PC-3 (cell line): Measurements from ENCODE around the gene TLNRD1. TPM values are rescaled to one million over a fixed set of nuclear protein-coding genes. Genes with fewer than 3 reads are reported as not detected.

Experiments
- ATAC-seq: fragments of 200-7000 bp; cut with Tn5 transposase; 2 replicates; pipeline ENCODE4 v1.9.1; 2020; ENCODE audit warnings: mild to moderate bottlenecking, moderate library complexity
- BruUV-seq: library from RNA; stranded (reverse); fragments of 400-500 nt; replicated peaks from 2 replicates; lab custom pipeline; 2021; lab: Mats Ljungman, UMichigan
- CTCF ChIA-PET: fragments of 300-600 bp; sonication (Branson Sonifier 250); formaldehyde crosslinking; loops from one replicate; lab custom pipeline; 2022; ENCODE audit warnings: antibody characterized with exemption; lab: Charles Lee
- POLR2A ChIA-PET: fragments of 300-600 bp; sonication (Branson Sonifier 250); formaldehyde crosslinking; loops from one replicate; lab custom pipeline; 2022; ENCODE audit warnings: antibody characterized with exemption; ENCODE audit not compliant: unreplicated experiment; lab: Charles Lee
- DNase-seq: peaks from one replicate; pipeline ENCODE4 v3.0.0-alpha.2; 2015
- H2AFZ ChIP-seq: fragments of 300-600 bp; sonication (generic); 2 replicates; pipeline ENCODE4 v1.6.0; 2016; ENCODE audit warnings: antibody characterized with exemption, low read length
- H3F3A ChIP-seq: fragments of 300-600 bp; sonication (generic); one replicate; pipeline ENCODE4 v1.6.0; 2017; ENCODE audit warnings: antibody characterized with exemption, low read length, control low read depth, mild to moderate bottlenecking; ENCODE audit not compliant: unreplicated experiment
- H3K27ac ChIP-seq: fragments of 300-600 bp; sonication (generic); 2 replicates; pipeline ENCODE4 v1.5.1; 2016; ENCODE audit warnings: mild to moderate bottlenecking, low read length
- H3K27me3 ChIP-seq: fragments of 300-600 bp; sonication (generic); 2 replicates; pipeline ENCODE4 v1.6.1; 2016; ENCODE audit warnings: low read length, mixed read lengths
- H3K36me3 ChIP-seq: fragments of 300-600 bp; sonication (generic); 2 replicates; pipeline ENCODE4 v1.6.1; 2016; ENCODE audit warnings: low read depth, mixed run types, low read length, mixed read lengths
- H3K4me1 ChIP-seq: fragments of 300-600 bp; sonication (generic); 2 replicates; pipeline ENCODE4 v1.5.1; 2016; ENCODE audit warnings: low read length; ENCODE audit not compliant: insufficient read depth
- H3K4me2 ChIP-seq: fragments of 300-600 bp; sonication (generic); 2 replicates; pipeline ENCODE4 v1.6.0; 2016; ENCODE audit warnings: low read length
- H3K4me3 ChIP-seq: fragments of 300-600 bp; sonication (generic); 2 replicates; pipeline ENCODE4 v1.5.1; 2016; ENCODE audit warnings: mild to moderate bottlenecking, low read length, mixed read lengths
- H3K79me2 ChIP-seq: fragments of 300-600 bp; sonication (generic); 2 replicates; pipeline ENCODE4 v1.6.1; 2017; ENCODE audit warnings: low read length, mixed read lengths
- H3K9ac ChIP-seq: fragments of 300-600 bp; sonication (generic); 2 replicates; pipeline ENCODE4 v1.6.0; 2016; ENCODE audit warnings: mild to moderate bottlenecking, low read length
- H3K9me2 ChIP-seq: fragments of 300-600 bp; sonication (generic); replicated peaks from 2 replicates; pipeline ENCODE4 v1.6.1; 2016; ENCODE audit warnings: mixed run types, low read length, mixed read lengths
- H3K9me3 ChIP-seq: fragments of 300-600 bp; sonication (generic); 2 replicates; pipeline ENCODE4 v1.6.1; 2016; ENCODE audit warnings: low read length, mixed read lengths
- H4K20me1 ChIP-seq: fragments of 300-600 bp; sonication (generic); 2 replicates; pipeline ENCODE4 v1.6.1; 2016; ENCODE audit warnings: low read length, mixed read lengths
- CTCF ChIP-seq: fragments of 300-600 bp; sonication (generic); conservative IDR thresholded peaks from 2 replicates; pipeline ENCODE4 v1.5.1; 2017; ENCODE audit warnings: antibody characterized with exemption, low read depth, mild to moderate bottlenecking, low read length
- EZH2 ChIP-seq: fragments of 300-600 bp; sonication (generic); IDR thresholded peaks from one replicate; pipeline ENCODE4 v1.6.1; 2017; ENCODE audit warnings: antibody characterized with exemption, mild to moderate bottlenecking, low read length; ENCODE audit not compliant: unreplicated experiment
- EZH2phosphoT487 ChIP-seq: fragments of 300-600 bp; sonication (generic); IDR thresholded peaks from 2 replicates; pipeline ENCODE4 v1.6.1; 2018; ENCODE audit warnings: mild to moderate bottlenecking, antibody characterized with exemption, low read length, borderline replicate concordance
- intact Hi-C: fragments of 100-400 bp; cut with micrococcal nuclease; formaldehyde crosslinking; loops from 2 replicates; pipeline ENCODE4 v1.9.0; 2023
- total RNA-seq: library from RNA; depleted of rRNA; stranded (reverse); fragments of >200 nt; gene quantifications from 2 replicates; pipeline ENCODE4 v1.2.3, GENCODE V29; 2014

TLNRD1 gene
- total RNA-seq, 1 experiment from 2014 or later: 17.8 TPM

- Histone ChIP-seq H3K9me3 (no peaks in the 10 kb centered on the region), H3F3A (no peaks in the 10 kb centered on the region), H3K36me3 (peaks cover 4% of the 10 kb centered on the region; the same call in 1 of the 2 replicates), H3K9me2 (no peaks in the 10 kb centered on the region), H3K79me2 (no peaks in the 10 kb centered on the region), H3K27me3 (no peaks in the 10 kb centered on the region), H3K4me3 (no peak overlapping the region), H3K4me2 (no peak overlapping the region), H3K27ac (no peak overlapping the region), H3K4me1 (peaks cover 19% of the 10 kb centered on the region), H3K9ac (no peak overlapping the region), H2AFZ (no peak overlapping the region), H4K20me1 (no peaks in the 10 kb centered on the region)
- intact Hi-C loops: no loop called here
- TF ChIP-seq EZH2: no peak
- no peak for TF ChIP-seq CTCF
- TF ChIP-seq EZH2phosphoT487: no peak
- no TSS peak for BruUV-seq
- ChIA-PET CTCF (no interaction called here), POLR2A (no interaction called here)
- ATAC-seq (no peak), DNase-seq (no peak)
Observed at GRCh38 chr15:80966431-80967197, 34.1 kb upstream of the TLNRD1 start.

GRCh38 chr15:80967451-80967850 lies 33.3 kb upstream of the TLNRD1 start:
- DNase-seq (no peak), ATAC-seq (no peak)
- H3K9me3 ChIP-seq: no peaks in the 10 kb centered on the region
- H3K27me3 ChIP-seq: no peaks in the 10 kb centered on the region
- no peak overlapping the region for H2AFZ ChIP-seq
- no peak overlapping the region for H3K4me2 ChIP-seq
- peaks cover 19% of the 10 kb centered on the region for H3K4me1 ChIP-seq
- no peaks in the 10 kb centered on the region for H3F3A ChIP-seq
- peaks cover 4% of the 10 kb centered on the region; the same call in 1 of the 2 replicates for H3K36me3 ChIP-seq
- no TSS peak for BruUV-seq
- H3K9ac ChIP-seq: no peak overlapping the region
- H3K27ac ChIP-seq: no peak overlapping the region
- H3K4me3 ChIP-seq: no peak overlapping the region
- POLR2A ChIA-PET: no interaction called here
- CTCF ChIA-PET: no interaction called here
- intact Hi-C loops: no loop called here
- no peaks in the 10 kb centered on the region for H3K79me2 ChIP-seq
- TF ChIP-seq CTCF (no peak), EZH2phosphoT487 (no peak), EZH2 (no peak)
- H4K20me1 ChIP-seq: no peaks in the 10 kb centered on the region
- no peaks in the 10 kb centered on the region for H3K9me2 ChIP-seq

DNA sequence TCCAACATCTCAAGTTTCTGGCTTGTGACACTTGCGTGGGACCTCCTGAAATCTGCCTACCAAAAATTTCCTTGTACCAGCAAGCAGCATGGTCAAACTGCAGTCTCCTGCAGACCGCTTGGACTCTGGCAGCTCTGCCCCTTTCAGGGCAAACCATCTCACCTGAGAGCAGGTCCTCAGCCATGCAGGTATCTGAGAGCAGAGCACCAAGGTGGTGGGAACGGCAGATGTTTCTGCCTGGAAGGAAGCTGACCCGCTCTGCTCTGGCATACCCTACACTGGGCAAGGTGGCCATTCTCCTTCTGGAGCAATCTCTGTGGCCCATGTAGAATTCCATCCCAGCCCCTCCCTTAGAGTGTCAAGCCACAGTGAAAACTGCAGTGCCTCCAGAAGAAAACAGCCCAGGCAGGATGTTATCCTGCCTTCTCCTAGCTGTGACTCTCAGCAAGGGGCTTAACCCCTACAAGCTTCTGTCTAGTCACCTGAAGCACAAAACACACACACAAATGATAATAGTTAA lies 32.7 kb upstream of the TLNRD1 start:
- H3K4me3 ChIP-seq: no peak overlapping the region
- H3K4me2 ChIP-seq: no peak overlapping the region
- BruUV-seq: no TSS peak
- CTCF ChIA-PET: no interaction called here
- H3K36me3 ChIP-seq: peaks cover 4% of the 10 kb centered on the region; the same call in 1 of the 2 replicates
- no peaks in the 10 kb centered on the region for H3K9me2 ChIP-seq
- no peak for DNase-seq
- H3K27me3 ChIP-seq: no peaks in the 10 kb centered on the region
- TF ChIP-seq EZH2 (no peak), EZH2phosphoT487 (no peak), CTCF (no peak)
- ATAC-seq: no peak
- no peaks in the 10 kb centered on the region for H4K20me1 ChIP-seq
- no peak overlapping the region for H3K9ac ChIP-seq
- POLR2A ChIA-PET: no interaction called here
- H3K4me1 ChIP-seq: peaks cover 19% of the 10 kb centered on the region
- no peaks in the 10 kb centered on the region for H3F3A ChIP-seq
- no peaks in the 10 kb centered on the region for H3K79me2 ChIP-seq
- H3K9me3 ChIP-seq: no peaks in the 10 kb centered on the region
- no peak overlapping the region for H3K27ac ChIP-seq
- no peak overlapping the region for H2AFZ ChIP-seq
- intact Hi-C loops: no loop called here
